ENCODE results near the gene IZUMO1.

- TF ChIP-seq NR3C1 (CRISPR knock-in tag; IDR thresholded peaks at IDR 0.05), result no peak
- TF ChIP-seq HOMEZ (CRISPR knock-in tag; IDR thresholded peaks at IDR 0.05), result no peak
- TF ChIP-seq ZHX1 (conservative IDR thresholded peaks at IDR 0.05; ENCODE audit: low read length), result no peak
- no peak for TF ChIP-seq ELF2 (CRISPR knock-in tag; IDR thresholded peaks at IDR 0.05)
- no peak for TF ChIP-seq EZH2 (IDR thresholded peaks at IDR 0.05; ENCODE audit: borderline replicate concordance, low read depth, low read length)
- no peak for TF ChIP-seq MYC (IDR thresholded peaks at IDR 0.05; ENCODE audit: low read depth, low read length)
- no peak for TF ChIP-seq MYC (CRISPR knock-in tag; IDR thresholded peaks at IDR 0.05; ENCODE audit: borderline replicate concordance, low read depth)
Observed at GRCh38 chr19:48794291-48794690, 47.6 kb upstream of the IZUMO1 start.
